Stimulated activated CD4-positive, alpha-beta T cell treated with anti-CD3 and anti-CD28 coated beads, Interleukin-12 subunit alpha, Interleukin-12 subunit beta, amount 100 ng/mL, for 48 hours (primary cell): ENCODE measurements around the gene RGS9BP.
"Not testable (repeated sequence)": the region's sequence is repeated elsewhere in the genome, so short reads cannot be mapped to it uniquely, and the experiment has no call there.

Source experiments
- DNase-seq, 3 donors: peaks; one replicate each; pipeline ENCODE4 v3.0.0-alpha.2; 2020; ENCODE audit warnings: low read depth in 2 of 3, low spot score in 1 of 3

RGS9BP gene

GRCh38 chr19:32675720-32676185 is at the start of gene RGS9BP:
Gene RGS9BP, plus strand, starts transcription at chr19:32675848. Its CDS starts 416 bp downstream, at chr19:32676264.
- peak in 2 of 3 donors; percentile 15 to 53 for DNase-seq

- no peak for DNase-seq
Measured at GRCh38 chr19:32626969-32627368, 48.7 kb upstream of the RGS9BP start.

GRCh38 chr19:32627714-32628270 is 47.9 kb upstream of the RGS9BP start:
- DNase-seq, result no peak

GRCh38 chr19:32630338-32630737 is 45.3 kb upstream of the RGS9BP start:
- DNase-seq, result no peak

GRCh38 chr19:32631381-32631780 is 44.3 kb upstream of the RGS9BP start:
- DNase-seq, result no peak

- DNase-seq, result no peak
Measured at GRCh38 chr19:32637480-32637879, 38.2 kb upstream of the RGS9BP start.

GRCh38 chr19:32638625-32639024 is 37.0 kb upstream of the RGS9BP start:
- DNase-seq, result no peak

- peak; percentile 20 to 49 (median 25) for DNase-seq
Measured at GRCh38 chr19:32642771-32643170, 32.9 kb upstream of the RGS9BP start.

- no peak for DNase-seq
Measured at GRCh38 chr19:32646556-32646955, 29.1 kb upstream of the RGS9BP start.

- DNase-seq, result no peak
Measured at GRCh38 chr19:32647361-32647760, 28.3 kb upstream of the RGS9BP start.

- no peak for DNase-seq
Measured at GRCh38 chr19:32649751-32650150, 25.9 kb upstream of the RGS9BP start.

- DNase-seq, result no peak
Measured at GRCh38 chr19:32650671-32651070, 25.0 kb upstream of the RGS9BP start.

- no peak for DNase-seq
Measured at GRCh38 chr19:32651729-32652140, 23.9 kb upstream of the RGS9BP start.

GRCh38 chr19:32652331-32652730 is 23.3 kb upstream of the RGS9BP start:
- DNase-seq, result not testable (repeated sequence)

GRCh38 chr19:32652894-32653598 is 22.6 kb upstream of the RGS9BP start:
- DNase-seq, result no peak

- no peak for DNase-seq
Measured at GRCh38 chr19:32653599-32653915, 22.1 kb upstream of the RGS9BP start.

GRCh38 chr19:32656379-32656778 is 19.3 kb upstream of the RGS9BP start:
- not testable (repeated sequence) for DNase-seq

GRCh38 chr19:32658075-32658474 is 17.6 kb upstream of the RGS9BP start:
- no peak for DNase-seq

- no peak for DNase-seq
Measured at GRCh38 chr19:32658527-32658926, 17.1 kb upstream of the RGS9BP start.

- no peak for DNase-seq
Measured at GRCh38 chr19:32661318-32661717, 14.3 kb upstream of the RGS9BP start.

GRCh38 chr19:32662186-32662585 is 13.5 kb upstream of the RGS9BP start:
- no peak for DNase-seq

- no peak for DNase-seq
Measured at GRCh38 chr19:32666084-32666483, 9.6 kb upstream of the RGS9BP start.

- no peak for DNase-seq
Measured at GRCh38 chr19:32669310-32669709, 6.3 kb upstream of the RGS9BP start.
